ENCODE data around the gene MYO7B.

Gene MYO7B

DNA sequence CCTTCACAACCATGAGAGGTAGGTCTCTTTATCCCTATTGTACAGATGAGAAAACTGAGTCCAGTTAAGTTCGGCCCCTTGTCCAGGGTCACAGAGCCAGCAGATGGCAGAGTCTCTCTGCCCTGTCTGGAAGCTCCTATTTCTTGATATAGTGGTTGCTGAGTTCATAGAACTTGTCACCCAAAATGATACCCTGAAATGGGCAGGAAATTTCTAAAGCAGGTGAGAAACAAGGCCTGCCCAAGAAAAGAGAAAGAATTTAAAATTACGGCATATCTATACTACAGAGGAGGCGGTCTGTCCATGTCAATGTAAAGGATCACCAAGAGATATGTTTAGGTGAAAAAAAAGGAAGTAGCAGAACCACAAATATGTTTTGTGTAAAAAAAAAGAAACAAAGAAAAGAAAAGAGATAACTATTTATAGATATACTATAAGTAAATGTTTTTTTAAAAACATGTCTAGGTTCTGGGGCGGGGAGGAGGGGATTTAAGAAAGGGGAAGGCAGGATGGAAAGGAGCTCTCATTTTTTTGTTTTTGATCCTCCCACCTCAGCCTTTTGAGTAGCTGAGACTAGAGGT is 39.8 kb downstream of the MYO7B start:
- DNase-seq: peak; percentile 11

DNA sequence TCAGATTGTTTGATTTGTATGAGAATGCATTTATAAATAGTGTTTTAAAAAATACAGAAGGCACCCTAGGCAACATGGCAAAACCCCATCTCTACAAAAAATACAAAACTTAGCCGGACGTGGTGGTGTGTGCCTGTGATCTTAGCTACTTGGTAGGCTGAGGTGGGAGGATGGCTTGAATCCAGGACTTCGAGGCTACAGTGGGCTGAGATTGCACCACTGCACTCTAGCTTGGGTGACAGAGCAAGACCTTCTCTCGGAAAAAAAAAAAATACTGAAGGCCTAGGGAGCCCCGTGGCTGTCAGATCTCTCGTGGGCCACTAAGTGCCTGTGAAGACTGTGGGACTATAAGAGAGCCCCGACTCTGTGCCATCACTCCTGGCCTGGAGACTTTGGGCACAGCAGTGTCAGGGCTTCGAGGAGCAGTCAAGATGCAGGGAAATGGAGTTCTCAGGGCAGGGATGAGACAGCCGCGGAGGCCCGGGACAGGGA is 40.5 kb downstream of the MYO7B start:
- DNase-seq: peak; percentile 4

DNA sequence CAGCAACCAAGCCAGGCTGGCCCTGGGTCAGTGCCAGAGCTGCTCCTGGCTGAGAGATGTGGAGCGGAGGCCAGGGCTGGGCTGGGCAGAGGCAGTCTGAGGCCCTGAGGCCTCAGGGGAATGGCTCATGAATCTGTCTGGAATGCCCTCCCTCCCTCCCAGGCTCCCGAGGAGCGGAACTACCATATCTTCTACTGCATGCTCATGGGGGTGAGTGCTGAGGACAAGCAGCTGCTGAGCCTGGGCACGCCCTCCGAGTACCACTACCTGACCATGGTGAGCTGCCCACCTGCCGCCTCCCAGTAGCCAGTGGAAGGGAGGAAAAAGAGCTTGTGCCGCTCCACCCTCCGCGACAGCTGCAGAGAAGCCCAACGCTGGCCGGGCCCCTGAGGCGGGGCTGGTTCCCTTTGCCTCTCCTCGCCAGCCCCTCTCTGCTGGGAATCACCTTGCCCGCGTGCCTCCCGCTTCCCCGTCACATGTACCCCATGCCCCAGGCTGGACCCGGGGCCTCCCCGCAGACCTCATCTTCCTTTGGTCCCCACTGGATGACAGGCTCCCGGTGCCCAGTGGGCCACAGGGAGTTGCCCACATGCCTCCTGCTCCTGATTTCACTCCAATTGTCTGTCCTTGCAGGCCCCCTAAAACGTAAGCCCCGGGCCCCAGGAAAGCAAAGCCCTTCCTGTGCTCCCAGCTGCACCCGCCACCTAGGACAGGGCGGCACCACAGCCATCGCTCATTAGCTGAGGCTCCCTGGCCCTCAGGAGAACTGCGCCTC is 41.1 kb downstream of the MYO7B start:
- no peak for DNase-seq

DNA sequence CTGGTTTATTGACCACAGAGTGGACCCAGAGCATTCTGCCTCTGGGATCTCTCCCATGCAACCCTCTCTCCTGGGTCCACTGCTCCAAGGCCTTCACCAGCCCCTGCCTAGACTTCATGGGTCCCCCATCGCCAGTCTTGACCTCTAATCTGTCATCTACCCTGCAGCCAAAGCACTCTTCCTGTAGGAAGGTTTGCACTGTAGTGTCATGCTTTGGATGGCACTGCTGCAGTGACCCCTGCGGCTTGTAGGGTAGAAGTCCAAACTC is 41.7 kb downstream of the MYO7B start:
- DNase-seq: no peak

DNA sequence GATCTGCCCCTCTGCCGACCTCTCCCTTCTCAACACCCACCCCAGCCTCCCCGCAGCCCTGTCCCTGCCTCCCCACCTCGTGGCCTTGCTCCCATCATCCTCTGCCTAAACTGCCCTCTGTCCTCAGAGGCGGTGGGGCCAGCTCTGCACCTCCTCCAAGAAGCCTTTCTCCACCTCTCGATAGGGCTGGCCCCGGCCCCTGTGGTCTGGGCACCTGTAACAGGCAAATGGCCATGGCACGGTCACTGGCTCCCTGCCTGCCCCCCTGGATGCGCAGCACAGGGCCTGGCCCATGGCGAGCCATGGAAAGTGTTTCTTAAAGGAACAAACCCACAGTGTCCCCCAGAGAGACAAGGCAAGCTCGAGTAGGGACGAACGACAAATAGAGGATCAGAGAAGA is 42.0 kb downstream of the MYO7B start:
- DNase-seq: no peak

DNA sequence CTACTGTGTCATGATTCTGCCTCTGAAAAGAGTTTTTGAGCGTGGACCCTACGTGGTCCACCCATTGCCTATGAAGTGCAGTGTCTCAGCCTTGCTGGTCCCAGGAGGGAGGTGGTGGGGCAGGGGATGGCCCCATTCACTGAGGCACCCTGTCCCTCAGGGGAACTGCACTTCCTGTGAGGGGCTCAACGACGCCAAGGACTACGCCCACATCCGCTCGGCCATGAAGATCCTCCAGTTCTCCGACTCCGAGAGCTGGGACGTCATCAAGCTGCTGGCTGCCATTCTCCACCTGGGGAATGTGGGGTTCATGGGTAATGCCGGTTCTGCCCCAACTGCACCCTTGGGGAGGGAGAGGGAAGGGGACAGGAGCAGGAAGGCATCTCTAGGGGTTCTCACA is 42.5 kb downstream of the MYO7B start:
- DNase-seq: no peak

DNA sequence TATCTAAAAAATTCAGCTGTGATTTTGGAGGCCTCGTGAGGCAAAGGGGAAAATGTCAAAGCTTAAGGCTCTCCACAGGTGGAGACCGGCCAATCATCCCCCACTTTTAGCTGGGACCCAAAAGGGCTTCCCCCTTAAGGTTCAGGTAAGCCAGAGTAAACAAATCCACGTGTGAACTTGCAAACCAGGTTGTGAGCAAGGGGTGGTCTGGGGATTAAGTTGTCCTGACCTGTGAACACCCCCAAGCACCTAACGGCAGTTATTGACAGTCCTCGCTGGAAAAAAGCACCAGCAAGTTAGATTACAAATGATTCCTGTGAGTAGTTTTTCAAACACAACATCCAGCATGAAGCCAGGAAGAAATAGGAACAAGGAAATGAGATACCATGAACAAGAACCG is 42.9 kb downstream of the MYO7B start:
- DNase-seq: no peak

DNA sequence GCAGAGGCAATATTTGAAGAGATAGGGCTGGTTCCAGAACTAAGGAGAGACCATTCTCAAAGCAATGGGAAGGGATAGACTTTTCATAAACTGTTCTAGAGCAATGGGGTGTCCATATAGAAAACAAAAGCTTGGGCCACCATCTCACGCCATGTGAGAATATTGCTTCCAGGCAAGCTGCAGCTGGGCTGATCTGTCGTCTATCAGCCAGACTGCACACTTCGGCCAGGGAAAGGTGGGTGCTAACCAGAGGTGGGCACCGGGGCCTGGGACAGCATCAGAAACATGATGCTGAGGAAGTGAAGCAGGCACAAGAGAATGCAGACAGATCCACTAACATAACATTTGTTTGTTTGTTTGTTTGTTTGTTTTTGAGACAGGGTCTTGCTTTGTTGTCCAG is 43.7 kb downstream of the MYO7B start:
- DNase-seq: no peak

DNA sequence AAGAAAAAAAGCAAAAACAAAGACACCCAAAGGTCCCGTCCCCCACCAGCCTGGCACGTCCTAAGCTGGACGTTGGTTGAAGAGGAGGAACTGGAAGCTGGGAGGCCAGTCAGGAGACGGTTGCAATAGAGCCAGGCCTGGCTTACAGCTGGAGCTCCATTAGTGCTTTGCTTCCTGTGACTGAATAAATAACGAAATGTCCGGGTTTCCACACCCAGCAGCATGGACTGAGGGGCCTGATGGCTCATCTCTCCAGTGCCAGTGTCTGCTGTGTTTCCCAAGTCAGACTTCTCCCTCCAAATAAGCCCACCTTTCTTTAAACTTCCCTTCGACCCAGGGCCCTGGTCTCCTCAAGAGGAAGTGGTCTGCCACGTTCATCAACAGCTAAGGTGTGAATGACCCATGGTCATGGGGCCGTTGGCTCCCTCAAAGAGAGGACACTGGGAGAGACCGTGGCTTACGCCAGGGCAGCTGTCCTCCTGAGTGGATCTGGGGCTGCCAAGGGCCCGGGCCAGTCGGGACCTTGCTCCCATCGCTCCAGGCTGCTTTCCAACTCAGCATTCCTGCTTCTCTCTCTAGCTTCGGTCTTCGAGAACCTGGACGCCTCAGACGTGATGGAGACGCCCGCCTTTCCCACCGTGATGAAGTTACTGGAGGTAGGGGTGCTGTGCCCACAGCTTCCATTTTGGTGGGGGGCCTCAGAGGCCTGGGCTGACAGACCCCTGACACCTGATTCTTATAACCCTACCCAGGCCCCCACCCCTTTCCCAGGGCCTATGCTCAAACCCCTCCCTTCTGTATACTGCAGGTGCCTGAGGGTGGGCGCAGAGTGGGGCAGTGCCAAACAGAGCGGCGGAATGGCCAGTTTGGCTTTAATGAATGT is 44.9 kb downstream of the MYO7B start:
- DNase-seq: no peak

DNA sequence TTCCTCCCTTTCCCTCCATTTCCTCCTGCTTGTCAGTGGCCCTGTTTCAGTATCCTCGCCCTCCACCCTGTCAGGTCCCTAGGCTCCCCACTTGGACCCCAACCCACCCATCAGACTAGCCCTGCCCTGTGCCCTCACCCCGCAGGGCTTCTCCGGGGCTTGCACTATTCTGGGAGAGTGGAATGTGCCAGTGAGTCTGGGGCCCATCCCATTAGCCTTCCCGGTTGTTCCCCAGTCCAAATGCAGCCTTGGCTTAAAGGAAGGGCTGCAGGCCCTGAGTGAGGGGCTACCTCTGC is 45.5 kb downstream of the MYO7B start:
- no peak for DNase-seq

DNA sequence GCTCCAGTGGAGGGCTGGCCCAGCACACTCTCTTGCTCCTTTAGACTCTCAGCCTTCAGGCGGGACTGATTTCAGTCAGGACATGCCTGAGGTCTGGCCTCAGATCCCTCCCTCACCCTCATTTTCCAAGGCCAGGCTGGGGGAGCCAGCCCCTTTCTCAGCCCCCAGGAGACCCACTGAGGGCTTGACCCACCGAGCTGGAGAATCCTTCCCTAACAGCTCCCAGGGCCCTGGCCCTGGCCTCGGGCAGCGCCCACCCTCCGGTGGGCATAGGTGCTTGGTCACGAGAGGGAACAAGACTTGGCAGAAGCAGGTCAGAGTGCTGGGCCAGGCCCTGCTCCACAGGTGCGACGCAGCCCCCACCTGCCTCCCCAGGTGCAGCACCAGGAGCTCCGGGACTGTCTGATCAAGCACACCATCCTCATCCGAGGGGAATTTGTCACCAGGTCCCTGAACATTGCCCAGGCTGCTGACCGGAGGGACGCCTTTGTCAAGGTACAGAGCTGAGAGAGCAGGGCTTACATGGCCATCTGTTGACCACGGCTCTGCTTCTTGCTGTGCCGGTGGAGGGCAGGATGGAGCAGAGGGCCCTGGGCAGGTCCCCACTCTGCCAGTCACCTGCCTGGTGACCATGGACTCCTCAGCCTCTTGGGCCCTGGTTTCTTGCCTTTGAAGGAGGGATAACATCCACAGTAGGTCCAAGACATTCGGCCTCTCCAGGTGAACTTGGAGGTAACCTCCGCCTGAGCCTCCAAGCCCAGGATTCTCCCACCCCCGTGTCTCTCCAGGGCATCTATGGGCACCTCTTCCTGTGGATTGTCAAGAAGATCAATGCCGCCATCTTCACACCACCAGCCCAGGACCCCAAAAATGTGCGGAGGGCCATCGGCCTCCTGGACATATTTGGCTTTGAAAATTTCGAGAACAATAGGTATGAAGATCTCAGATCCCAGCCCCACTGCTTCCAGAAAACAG is 46.3 kb downstream of the MYO7B start:
- no peak for DNase-seq

DNA sequence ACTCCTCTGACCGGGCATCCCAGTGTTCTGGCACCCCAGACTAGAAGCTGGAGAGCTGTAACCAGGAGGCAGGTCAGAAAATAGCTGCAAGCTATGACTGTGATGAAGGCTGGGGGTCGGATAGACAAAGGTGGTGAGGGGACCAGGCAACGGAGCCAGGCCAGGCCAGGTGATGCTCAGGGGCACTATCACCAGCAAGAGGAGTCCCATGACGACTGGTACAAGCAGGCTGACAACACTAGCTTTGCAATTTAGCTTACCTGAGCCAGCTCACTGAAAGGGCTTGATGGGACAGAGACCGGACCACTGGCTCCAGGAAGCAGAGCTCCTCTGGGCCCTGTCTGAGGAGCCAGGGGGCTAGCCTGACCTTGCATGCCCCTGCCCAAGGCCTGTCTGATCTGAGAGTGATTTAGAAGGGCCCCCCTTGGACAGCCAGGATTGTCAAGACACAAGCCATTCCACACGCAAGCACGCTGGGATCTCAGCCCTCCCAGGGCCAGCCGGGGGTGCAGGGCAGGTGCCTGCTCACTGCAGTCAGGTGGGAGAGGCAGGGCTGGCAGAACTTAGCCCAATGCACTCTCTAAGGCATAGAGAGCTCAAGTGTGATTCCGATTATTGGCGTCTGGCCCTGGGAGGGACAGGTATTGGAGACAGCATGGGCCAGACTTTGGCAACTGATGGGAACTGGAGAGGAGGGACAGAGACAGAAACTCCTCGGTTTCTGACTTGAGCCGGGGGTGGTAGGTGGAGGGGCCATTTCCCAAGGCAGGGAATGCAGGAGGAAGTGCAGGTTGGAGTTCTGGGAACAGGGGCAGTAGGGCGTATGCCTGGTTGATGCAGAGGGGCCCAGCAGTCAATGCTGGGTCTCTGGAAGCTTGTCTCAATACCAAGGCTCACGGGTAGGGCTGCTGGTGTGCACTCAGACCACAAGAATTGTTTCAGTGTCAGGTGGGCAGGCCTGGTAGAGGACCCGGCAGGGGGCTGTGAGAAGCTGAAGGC is 47.7 kb downstream of the MYO7B start:
- DNase-seq: no peak

DNA sequence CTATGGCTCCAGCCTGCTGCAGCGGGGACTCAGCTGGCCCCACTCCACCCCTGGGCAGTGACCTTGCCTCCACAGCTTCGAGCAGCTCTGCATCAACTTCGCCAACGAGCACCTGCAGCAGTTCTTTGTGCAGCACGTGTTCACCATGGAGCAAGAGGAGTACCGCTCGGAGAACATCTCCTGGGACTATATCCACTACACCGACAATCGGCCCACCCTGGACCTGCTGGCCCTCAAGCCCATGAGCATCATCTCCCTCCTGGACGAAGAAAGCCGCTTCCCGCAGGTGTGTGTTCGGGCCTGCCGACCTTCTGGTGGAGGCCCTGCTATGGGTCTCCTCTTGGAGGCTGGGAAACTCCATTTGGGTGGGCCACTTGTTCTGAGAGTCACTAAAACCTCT is 48.6 kb downstream of the MYO7B start:
- DNase-seq: no peak

DNA sequence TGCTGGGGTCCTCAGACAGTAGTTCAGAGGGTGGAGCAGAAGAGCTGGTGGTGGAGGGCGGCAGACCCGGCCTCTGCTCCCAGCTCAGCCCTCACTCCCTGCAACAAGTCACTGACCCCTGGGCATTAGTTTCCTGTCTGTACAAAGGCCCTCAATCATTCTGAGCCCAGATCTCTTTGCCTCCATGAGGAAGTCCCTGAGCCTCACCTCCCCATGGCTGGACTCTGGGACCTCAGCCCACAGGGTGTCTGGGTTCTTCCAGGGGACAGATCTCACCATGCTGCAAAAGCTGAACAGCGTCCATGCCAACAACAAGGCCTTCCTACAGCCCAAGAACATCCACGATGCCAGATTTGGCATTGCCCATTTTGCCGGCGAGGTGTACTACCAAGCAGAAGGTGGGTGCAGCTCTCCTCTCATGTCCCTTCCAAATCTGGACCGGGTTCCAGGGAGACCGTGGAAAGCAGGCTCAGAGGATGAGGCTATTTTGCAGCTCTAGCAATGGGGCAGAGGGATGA is 49.1 kb downstream of the MYO7B start:
- DNase-seq: no peak

DNA sequence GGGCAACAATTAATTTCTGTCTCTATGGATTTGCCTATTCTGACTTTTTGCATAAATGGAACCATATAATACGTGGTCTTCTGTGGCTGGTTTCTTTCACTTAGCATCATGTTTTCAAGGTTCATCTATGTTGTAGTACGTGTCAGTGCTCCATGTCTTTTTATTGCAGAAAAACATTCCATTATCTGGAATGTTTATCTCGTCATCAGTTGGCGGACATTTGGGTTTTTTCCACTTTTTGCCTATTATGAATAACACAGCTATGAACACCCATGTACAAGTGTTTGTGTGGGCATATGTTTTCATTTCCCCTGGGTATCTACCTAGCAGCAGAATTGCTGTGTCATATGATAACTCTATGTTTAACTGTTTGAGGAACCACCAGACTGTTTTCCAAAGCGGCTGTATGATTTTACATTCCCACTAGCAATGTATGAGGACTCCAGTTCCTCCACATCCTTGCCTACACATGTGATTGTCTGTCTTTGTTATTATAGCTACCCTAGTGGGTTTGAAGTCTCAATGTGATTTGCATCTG is 49.9 kb downstream of the MYO7B start:
- DNase-seq: no peak

DNA sequence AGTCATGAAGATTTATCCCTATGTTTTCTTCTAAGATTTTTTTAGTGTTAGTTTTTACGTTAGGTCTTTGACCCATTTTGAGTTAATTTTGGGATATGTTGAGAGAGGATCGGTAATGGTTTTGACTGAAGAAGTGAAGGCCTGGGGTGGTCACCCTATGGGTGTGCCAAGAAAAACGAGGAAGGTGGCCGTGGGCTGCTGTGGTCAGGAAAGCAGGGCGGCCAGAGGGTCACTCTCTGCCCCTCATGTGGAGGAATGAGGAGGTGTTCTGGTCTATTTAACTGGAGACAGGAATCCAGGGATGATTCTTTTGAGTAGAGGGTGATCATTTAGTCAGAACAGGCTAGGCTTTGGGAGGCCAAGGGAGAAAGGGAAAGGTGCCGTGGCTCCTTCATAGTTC is 50.7 kb downstream of the MYO7B start:
- no peak for DNase-seq

DNA sequence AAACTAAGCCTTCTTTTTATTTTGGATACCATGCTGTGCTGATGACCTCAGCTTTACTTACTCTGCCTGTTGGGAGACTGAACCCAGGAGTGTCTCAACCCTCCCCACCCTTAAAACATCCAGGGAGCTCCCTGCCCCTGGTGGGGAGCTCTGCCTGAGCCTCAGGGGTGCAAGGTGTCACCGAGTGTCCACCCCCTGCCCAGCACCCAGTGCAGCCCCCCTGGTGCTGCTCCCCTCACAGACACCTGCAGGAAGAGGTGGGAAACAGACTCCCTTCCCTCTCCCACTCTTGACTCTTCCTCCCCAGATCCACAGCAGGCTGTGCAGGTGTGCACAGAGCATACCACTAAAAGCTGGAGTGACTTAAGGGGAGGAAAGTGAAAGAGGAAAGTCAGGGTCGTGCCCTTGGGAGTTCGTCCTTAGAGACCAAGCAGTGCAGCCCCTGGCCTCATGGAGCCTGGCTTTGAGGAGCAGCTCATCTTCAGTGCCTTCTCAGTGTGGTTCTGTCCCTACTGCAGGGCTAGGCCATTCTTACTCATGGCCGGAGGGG is 51.3 kb downstream of the MYO7B start:
- peak; percentile 6 for DNase-seq

DNA sequence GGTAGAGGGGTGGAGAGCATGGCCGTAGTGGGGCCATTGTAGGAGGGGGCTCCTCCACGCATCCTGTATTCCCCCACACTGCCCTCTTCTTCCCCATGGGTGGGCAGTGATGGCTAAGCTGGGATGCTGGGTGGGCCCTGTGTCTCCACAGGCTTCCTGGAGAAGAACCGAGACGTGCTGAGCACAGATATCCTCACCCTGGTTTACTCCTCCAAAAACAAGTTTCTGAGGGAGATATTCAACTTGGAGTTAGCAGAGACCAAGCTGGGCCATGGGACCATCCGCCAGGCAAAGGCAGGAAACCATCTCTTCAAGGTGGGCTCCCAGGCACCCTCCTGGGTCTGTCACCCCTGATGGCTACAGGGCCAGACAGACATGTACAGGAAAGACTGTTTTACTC is 52.8 kb downstream of the MYO7B start:
- peak; percentile 1 for DNase-seq

DNA sequence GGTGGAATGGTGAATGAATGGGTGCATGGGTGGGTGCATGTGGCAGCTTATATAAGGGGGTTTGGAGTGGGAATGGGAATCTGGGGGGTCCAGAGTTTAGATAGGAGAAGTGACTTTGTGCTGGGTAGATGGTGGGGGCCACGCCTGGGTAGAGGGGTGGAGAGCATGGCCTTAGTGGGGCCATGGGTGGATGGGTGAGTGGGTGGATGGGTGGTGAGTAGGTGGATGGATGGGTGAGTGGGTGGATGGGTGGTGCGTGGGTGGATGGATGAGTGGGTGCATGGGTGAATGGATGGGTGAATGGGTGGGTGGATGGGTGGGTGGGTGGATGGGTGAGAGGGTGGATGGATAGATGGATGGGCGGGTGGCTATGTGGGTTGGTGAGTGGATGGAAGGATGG is 53.9 kb downstream of the MYO7B start:
- no peak for DNase-seq

DNA sequence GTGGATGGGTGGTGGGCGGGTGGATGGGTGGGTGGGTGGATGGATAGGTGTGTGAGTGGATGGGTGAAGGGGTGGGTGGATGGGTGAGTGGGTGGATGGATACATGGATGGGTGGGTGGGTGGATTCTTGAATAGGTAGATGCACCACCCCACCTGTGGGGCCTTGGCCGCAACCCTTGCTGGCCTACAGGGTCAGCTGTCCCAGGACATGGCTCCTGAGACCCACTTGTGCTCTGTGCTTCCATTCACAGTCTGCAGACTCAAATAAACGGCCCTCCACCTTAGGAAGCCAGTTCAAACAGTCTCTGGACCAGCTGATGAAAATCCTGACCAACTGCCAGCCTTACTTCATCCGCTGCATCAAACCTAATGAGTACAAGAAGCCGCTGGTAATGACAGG is 54.4 kb downstream of the MYO7B start:
- no peak for DNase-seq

Data from activated T-cell treated with anti-CD3 and anti-CD28 coated beads, Interleukin-2, amount 50 U/mL, for 1 hour (primary cell).